WERI-Rb-1 (cell line): Measurements from ENCODE around the gene PFDN1.

ENCODE experiments used
- DNase-seq: peaks from one replicate; pipeline ENCODE4 v3.0.0-alpha.2; 2020
- H3K27ac ChIP-seq: fragments of 250-450 bp; sonication (Bioruptor Pico); 2 replicates; pipeline ENCODE4 v1.5.1; 2020; ENCODE audit warnings: mild to moderate bottlenecking, moderate library complexity
- H3K27me3 ChIP-seq: fragments of 250-450 bp; sonication (Bioruptor Pico); 2 replicates; pipeline ENCODE4 v1.5.1; 2021; ENCODE audit warnings: mild to moderate bottlenecking, low read depth, moderate library complexity; ENCODE audit not compliant: insufficient read depth, severe bottlenecking
- H3K36me3 ChIP-seq: fragments of 250-450 bp; sonication (Bioruptor Pico); 2 replicates; pipeline ENCODE4 v1.5.1; 2020; ENCODE audit warnings: mild to moderate bottlenecking, moderate library complexity
- H3K4me3 ChIP-seq: 2 replicates; pipeline ENCODE4 v1.5.1; 2011; ENCODE audit warnings: low read depth, mild to moderate bottlenecking, control low read depth, low read length
- H3K9me3 ChIP-seq: fragments of 250-450 bp; sonication (Bioruptor Pico); 2 replicates; pipeline ENCODE4 v1.5.1; 2021; ENCODE audit warnings: mild to moderate bottlenecking, moderate library complexity; ENCODE audit not compliant: severe bottlenecking
- TF ChIP-seq, protein P1 (sequence below): IDR thresholded peaks from 2 replicates; pipeline ENCODE4 v1.5.1; 2011; ENCODE audit warnings: low read depth, mild to moderate bottlenecking, control low read depth, inconsistent platforms, low read length

Gene PFDN1

DNA sequence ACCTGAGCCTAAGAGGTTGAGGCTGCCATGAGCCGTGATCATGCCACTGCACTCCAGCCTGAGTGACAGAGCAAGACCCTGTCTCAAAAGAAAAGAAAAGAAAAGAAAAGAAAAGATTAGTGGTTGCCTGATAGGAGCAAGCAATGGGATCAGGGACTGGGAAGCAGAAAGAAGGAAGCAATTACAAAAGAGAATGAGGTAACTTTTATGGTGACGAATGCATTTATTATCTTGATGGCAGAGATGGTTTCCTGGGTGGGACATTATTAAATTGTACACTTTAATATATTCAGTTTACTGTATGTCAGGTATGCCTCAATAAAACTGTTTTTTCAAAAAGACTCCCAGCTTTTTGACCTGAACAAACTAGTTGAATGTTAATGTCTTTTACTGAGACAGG, 7.5 kb upstream of the PFDN1 start:
- Histone ChIP-seq H3K4me3 (no peak overlapping the region), H3K36me3 (no peaks in the 10 kb centered on the region), H3K27me3 (no peaks in the 10 kb centered on the region), H3K27ac (no peak overlapping the region), H3K9me3 (no peaks in the 10 kb centered on the region)
- TF ChIP-seq, protein P1, sequence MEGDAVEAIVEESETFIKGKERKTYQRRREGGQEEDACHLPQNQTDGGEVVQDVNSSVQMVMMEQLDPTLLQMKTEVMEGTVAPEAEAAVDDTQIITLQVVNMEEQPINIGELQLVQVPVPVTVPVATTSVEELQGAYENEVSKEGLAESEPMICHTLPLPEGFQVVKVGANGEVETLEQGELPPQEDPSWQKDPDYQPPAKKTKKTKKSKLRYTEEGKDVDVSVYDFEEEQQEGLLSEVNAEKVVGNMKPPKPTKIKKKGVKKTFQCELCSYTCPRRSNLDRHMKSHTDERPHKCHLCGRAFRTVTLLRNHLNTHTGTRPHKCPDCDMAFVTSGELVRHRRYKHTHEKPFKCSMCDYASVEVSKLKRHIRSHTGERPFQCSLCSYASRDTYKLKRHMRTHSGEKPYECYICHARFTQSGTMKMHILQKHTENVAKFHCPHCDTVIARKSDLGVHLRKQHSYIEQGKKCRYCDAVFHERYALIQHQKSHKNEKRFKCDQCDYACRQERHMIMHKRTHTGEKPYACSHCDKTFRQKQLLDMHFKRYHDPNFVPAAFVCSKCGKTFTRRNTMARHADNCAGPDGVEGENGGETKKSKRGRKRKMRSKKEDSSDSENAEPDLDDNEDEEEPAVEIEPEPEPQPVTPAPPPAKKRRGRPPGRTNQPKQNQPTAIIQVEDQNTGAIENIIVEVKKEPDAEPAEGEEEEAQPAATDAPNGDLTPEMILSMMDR, result no peak
- no peak for DNase-seq

DNA sequence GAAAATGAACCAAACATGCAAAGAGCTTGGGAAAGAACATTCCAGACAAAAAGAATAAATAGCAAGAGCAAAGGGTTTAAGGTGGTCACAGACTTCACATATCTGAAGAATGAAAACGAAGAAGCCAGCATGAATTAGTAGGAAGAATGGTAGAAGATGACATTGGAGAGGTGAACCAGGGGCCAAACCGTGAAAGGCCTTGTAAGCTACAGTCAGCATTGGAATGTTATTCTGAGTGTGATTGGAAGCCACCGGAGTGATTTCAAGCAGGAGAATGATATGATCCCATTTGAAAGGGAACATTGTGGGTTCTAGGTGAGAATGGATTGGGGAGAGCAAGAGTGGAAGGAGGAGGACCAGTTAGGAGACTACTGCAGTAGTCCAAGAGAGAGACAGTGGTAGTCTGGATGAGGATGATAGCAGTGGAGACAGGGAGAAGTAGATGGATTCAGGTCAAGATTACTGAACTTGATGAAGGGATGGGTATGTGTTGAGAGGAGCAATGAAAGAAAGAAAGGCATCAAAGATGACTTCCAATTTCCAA, 6.9 kb upstream of the PFDN1 start:
- H3K36me3 ChIP-seq, result no peaks in the 10 kb centered on the region
- H3K27ac ChIP-seq, result no peak overlapping the region
- H3K27me3 ChIP-seq, result no peaks in the 10 kb centered on the region
- TF ChIP-seq, protein P1, result no peak
- no peak for DNase-seq
- H3K9me3 ChIP-seq, result no peaks in the 10 kb centered on the region
- no peak overlapping the region for H3K4me3 ChIP-seq

DNA sequence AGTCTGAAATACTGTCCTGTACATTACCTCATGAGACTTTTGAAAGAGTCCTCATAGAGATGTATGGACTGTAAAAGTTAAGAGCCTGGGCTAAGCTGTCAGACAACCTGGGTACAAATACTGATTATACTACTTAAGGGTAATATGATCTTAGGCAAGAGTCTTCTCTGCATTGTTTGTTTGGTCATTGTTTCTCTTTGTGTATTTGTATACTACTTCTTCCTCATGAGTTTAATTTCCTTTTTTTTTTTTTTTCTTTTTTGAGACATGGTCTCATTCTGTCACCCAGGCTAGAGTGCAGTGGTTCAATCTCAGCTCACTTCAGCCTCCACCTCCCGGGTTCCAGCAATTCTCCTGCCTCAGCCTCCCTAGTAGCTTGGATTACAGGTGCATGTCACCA, 2.6 kb upstream of the PFDN1 start:
- Histone ChIP-seq H3K27me3 (no peaks in the 10 kb centered on the region), H3K27ac (no peak overlapping the region), H3K9me3 (no peaks in the 10 kb centered on the region), H3K36me3 (peaks cover 5% of the 10 kb centered on the region), H3K4me3 (no peak overlapping the region)
- TF ChIP-seq, protein P1, result no peak
- no peak for DNase-seq

DNA sequence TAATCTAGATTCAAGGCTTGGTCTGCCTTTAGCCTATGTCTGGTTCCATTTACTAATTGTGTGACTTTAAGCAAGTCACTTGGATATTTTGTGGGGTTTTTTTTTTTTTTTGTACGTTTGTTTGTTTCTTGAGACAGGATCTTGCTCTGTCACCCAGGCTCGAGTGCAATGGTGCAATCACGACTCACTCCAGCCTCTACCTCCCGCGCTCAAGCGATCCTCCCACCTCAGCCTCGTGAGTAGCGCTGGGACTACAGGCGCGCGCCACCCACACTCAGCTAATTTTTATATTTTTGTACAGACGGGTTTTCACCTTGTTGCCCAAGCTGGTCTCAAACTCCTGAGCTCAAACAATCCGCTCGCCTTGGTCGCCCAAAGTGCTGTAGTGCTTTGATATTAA, 1.1 kb upstream of the PFDN1 start:
- Histone ChIP-seq H3K4me3 (no peak overlapping the region), H3K27ac (no peak overlapping the region), H3K27me3 (no peaks in the 10 kb centered on the region), H3K36me3 (peaks cover 20% of the 10 kb centered on the region), H3K9me3 (no peaks in the 10 kb centered on the region)
- no peak for DNase-seq
- TF ChIP-seq, protein P1, result no peak

DNA sequence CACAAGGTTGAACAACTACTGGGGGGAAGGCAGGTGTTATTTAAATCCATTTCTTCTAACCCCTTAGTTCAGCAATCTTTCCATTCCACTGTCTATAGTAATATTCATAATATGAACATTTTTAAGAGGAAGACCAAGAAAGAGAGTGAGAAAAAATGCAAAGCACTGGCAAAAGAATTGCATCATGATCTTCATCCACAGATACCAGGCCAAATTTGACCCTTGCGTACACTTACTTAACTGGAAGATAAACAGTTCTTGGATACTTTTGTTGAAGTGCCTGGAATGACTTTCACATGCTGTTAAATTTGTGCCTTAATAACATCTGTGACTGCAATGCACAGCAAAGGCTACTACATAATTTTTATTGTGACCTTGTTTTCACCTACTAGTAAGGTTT, 1.8 kb downstream of the PFDN1 start:
- TF ChIP-seq, protein P1, result no peak
- Histone ChIP-seq H3K27me3 (no peaks in the 10 kb centered on the region), H3K4me3 (no peak overlapping the region), H3K9me3 (no peaks in the 10 kb centered on the region), H3K36me3 (peaks cover 40% of the 10 kb centered on the region), H3K27ac (no peak overlapping the region)
- no peak for DNase-seq

DNA sequence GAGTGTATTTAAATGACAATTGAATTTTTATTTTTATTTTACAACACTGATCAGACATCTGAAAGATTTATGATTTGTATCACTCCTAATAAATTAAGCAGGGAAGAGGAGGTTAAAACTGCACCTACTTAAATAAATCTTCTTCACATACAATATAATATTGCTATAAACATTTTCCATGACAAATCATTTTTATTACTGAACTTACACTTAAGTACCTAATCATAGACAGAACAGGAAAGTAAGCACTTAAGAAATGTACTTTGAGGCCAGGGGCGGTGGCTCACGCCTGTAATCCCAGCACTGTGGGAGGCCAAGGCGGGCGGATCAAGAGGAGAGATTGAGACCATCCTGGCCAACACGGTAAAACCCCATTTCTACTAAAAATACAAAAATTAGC, 3.8 kb downstream of the PFDN1 start:
- Histone ChIP-seq H3K4me3 (no peak overlapping the region), H3K27me3 (no peaks in the 10 kb centered on the region), H3K9me3 (no peaks in the 10 kb centered on the region), H3K36me3 (peaks cover 40% of the 10 kb centered on the region), H3K27ac (no peak overlapping the region)
- DNase-seq, result no peak
- TF ChIP-seq, protein P1, result no peak
